ENCODE data around the gene FARP1.

FARP1 gene

DNA sequence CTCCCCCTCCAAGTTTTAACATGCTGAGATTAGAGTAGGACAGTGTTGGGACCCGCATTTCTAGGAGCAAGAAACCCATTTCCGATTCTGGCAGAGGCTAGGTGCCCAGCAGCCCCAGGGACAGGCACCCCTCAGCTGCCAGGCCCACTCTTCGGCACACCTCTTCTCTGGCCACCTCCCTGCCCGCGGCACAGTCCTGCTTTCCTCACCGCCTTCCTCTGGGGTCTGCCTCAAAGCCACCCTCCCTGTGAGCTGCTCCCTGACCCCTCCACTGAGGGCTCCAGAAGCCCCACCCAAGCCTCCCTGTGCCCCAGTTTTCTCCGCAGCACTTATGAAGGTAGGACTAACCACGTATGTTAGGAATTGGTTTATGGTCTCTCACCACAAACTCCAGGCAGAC lies 354.1 kb downstream of the FARP1 start:
- no peak for DNase-seq (ENCODE audit: low read depth in 2 of 2)

DNA sequence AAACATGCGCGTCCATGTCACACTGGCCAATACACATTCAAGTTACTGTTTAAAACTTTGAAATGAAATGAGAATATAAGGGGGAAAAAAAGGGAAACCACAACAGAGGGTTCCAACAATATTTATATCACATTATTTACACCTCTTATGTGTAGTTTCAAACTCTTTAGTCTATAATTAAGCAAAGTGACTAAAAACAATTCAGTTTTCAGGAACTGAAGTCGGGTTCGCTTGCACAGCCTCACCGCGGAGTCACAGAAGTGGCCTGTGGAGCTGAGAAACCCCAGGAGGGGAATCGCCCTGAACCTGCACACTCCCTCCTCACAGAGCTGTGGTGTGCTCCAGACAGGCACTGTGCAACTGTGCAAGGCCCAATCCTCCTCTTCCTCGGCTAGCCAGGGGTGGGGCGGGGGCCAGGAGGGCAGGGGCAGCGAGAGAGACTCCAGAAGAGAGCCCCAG lies 358.1 kb downstream of the FARP1 start:
- no peak for DNase-seq (ENCODE audit: low read depth in 2 of 2)

GRCh38 chr13:98503175-98504028 lies 360.5 kb downstream of the FARP1 start:
- DNase-seq (ENCODE audit: low read depth in 2 of 2) = no peak

GRCh38 chr13:98504029-98504351 lies 361.1 kb downstream of the FARP1 start:
- DNase-seq (ENCODE audit: low read depth in 2 of 2) = no peak

GRCh38 chr13:98504371-98504963 lies 361.6 kb downstream of the FARP1 start:
- DNase-seq (ENCODE audit: low read depth in 2 of 2) = no peak
